ENCODE measurements around the gene GARIN5A. TPM values are rescaled to one million over a fixed set of nuclear protein-coding genes. Genes with fewer than 3 reads are reported as not detected.

Gene GARIN5A
- total and polyA plus RNA-seq, 2 of the 8 experiments (the other 6 are each of a cell fraction or from before 2014, with no cell fraction given), result 9.1 to 18.5 TPM

GRCh38 chr19:50501186-50501567, 24.5 kb upstream of the GARIN5A start:
- no peak for FAIRE-seq
- Histone ChIP-seq H3K23ac (ENCODE audit: insufficient read length) (no peak overlapping the region), H3K4me3 (ENCODE audit: extremely low read depth in 1 of 4, insufficient read depth in 2 of 4, low read depth in 3 of 4, low read length in 4 of 4) (no peak overlapping the region), H3K56ac (replicated peaks; ENCODE audit: insufficient read length, low read depth, low read length) (no peak overlapping the region), H3K36me3 (ENCODE audit: control insufficient read depth in 2 of 4, insufficient read depth in 4 of 4, low read length in 3 of 4) (no peaks in the 10 kb centered on the region), H3K23me2 (ENCODE audit: low read depth, low read length) (peaks cover 3% of the 10 kb centered on the region; the same call in 1 of the 2 replicates), H3K27ac (ENCODE audit: low read depth, low read length) (no peak overlapping the region), H3K4me1 (replicated peaks in 1 of 4; ENCODE audit: control insufficient read depth in 3 of 4, insufficient read depth in 4 of 4, low read length in 3 of 4) (peaks cover 0 to 9% (median 3%) of the 10 kb centered on the region in 4 experiments; a peak in 5 of 7 replicates), H3K4ac (replicated peaks; ENCODE audit: insufficient read length, low read depth, low read length) (no peak overlapping the region), H4K20me1 (replicated peaks in 1 of 2; ENCODE audit: control insufficient read depth in 1 of 2, insufficient read depth in 2 of 2, low read length in 2 of 2) (no peaks in the 10 kb centered on the region), H3K18ac (ENCODE audit: extremely low read depth, low read length) (no peak overlapping the region), H3K27me3 (replicated peaks in 1 of 4; ENCODE audit: control insufficient read depth in 3 of 4, extremely low read depth in 1 of 4, insufficient read depth in 3 of 4, low read length in 3 of 4) (peaks cover 1 to 38% (median 33%) of the 10 kb centered on the region in 4 experiments), H2BK15ac (ENCODE audit: low read length) (no peak overlapping the region), H2BK20ac (ENCODE audit: low read length) (no peak overlapping the region; the same call in 1 of the 2 replicates), H3K79me1 (ENCODE audit: low read depth, low read length) (no peaks in the 10 kb centered on the region; the same call in 1 of the 2 replicates), H4K91ac (replicated peaks; ENCODE audit: insufficient read length, low read length) (no peak overlapping the region), H2BK5ac (ENCODE audit: low read depth, low read length) (no peak overlapping the region), H3K9me3 (ENCODE audit: insufficient read depth in 2 of 2, low read depth in 1 of 2, low read length in 1 of 2) (no peaks in the 10 kb centered on the region), H2AK5ac (ENCODE audit: low read depth, low read length) (no peak overlapping the region), H3K79me2 (ENCODE audit: control insufficient read depth in 1 of 2, insufficient read depth in 2 of 2, low read length in 2 of 2) (no peaks in the 10 kb centered on the region), H4K8ac (ENCODE audit: extremely low read depth, insufficient read depth, low read length) (peak overlapping the region; percentile 2; the same call in 1 of the 2 replicates), H2BK12ac (ENCODE audit: low read depth, low read length) (no peak overlapping the region), H3K4me2 (ENCODE audit: insufficient read depth in 1 of 2, low read depth in 2 of 2, low read length in 2 of 2) (no peak overlapping the region; a peak in 1 of 4 replicates), H2BK120ac (replicated peaks; ENCODE audit: low read depth, low read length) (no peak overlapping the region), H4K5ac (ENCODE audit: insufficient read length, low read depth, low read length) (no peak overlapping the region), H2AFZ (ENCODE audit: low read length) (no peak overlapping the region), H3K9ac (replicated peaks in 1 of 4; ENCODE audit: extremely low read depth in 1 of 4, low read depth in 3 of 4, low read length in 3 of 4) (no peak overlapping the region), H3K14ac (ENCODE audit: insufficient read length) (no peak overlapping the region)
- POLR2A ChIA-PET (ENCODE audit: partially characterized antibody), result interaction anchor here (0.7 to 1.7 kb wide), 5 partner anchors 8 to 44 kb away, joined by 3 to 9 read pairs (median 3); partner anchors contain the start of gene JOSD2
- no peak for TF ChIP-seq SP4 (IDR thresholded peaks at IDR 0.05; ENCODE audit: low read length)
- no peak for TF ChIP-seq SAP30 (IDR thresholded peaks at IDR 0.05; ENCODE audit: insufficient read depth, insufficient replicate concordance, low read length)
- TF ChIP-seq KDM4A (IDR thresholded peaks at IDR 0.05; ENCODE audit: low read depth, low read length, severe bottlenecking), result no peak
- TF ChIP-seq RBBP5 (IDR thresholded peaks at IDR 0.05; ENCODE audit: borderline replicate concordance, low read depth, low read length), result no peak
- no peak for TF ChIP-seq SIX5 (IDR thresholded peaks at IDR 0.05; ENCODE audit: low read depth, low read length)
- no peak for TF ChIP-seq KDM5A (IDR thresholded peaks at IDR 0.05; ENCODE audit: low read length)
- no peak for TF ChIP-seq SP2 (IDR thresholded peaks at IDR 0.05; ENCODE audit: low read length)
- TF ChIP-seq CTBP2 (IDR thresholded peaks at IDR 0.05; ENCODE audit: borderline replicate concordance, insufficient read depth, insufficient read length, low read length), result no peak
- no peak for TF ChIP-seq TAF1 (IDR thresholded peaks at IDR 0.05; ENCODE audit: low read depth, low read length)
- no peak for TF ChIP-seq BRCA1 (IDR thresholded peaks at IDR 0.05; ENCODE audit: low read depth, low read length)
- TF ChIP-seq BACH1 (IDR thresholded peaks at IDR 0.05; ENCODE audit: low read length), result no peak
- TF ChIP-seq, protein P1, sequence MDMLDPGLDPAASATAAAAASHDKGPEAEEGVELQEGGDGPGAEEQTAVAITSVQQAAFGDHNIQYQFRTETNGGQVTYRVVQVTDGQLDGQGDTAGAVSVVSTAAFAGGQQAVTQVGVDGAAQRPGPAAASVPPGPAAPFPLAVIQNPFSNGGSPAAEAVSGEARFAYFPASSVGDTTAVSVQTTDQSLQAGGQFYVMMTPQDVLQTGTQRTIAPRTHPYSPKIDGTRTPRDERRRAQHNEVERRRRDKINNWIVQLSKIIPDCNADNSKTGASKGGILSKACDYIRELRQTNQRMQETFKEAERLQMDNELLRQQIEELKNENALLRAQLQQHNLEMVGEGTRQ (IDR thresholded peaks at IDR 0.05; ENCODE audit: low read length), result no peak
- WGBS, 2 experiments (ENCODE audit: extremely low coverage in 1 of 2, insufficient coverage in 1 of 2, insufficient read length in 1 of 2, insufficient replicate concordance in 2 of 2, low coverage in 1 of 2, low lambda C conversion rate in 2 of 2, missing lambda C conversion rate in 1 of 2), result 77% methylated on average over 11 of the region's 12 CpGs; no CpG with 5 or more reads in 1 of the 2 experiments
- no peak for DNase-seq (ENCODE audit: low read depth in 1 of 2, low spot score in 2 of 2)
- CTCF ChIA-PET (ENCODE audit: partially characterized antibody), result interaction anchor here (0.5 to 2.4 kb wide), 7 partner anchors 14 to 258 kb away, joined by 3 to 7 read pairs (median 3); no protein-coding TSS in a partner anchor
